CD4-positive, alpha-beta T cell treated with Interleukin-6 for 4 hours (primary cell): ENCODE data around the gene PLEKHA5.
"Not testable (repeated sequence)": the region's sequence is repeated elsewhere in the genome, so short reads cannot be mapped to it uniquely, and the experiment has no call there.

ENCODE experiments used
- DNase-seq: peaks from one replicate; pipeline ENCODE4 v3.0.0-alpha.2; 2020; ENCODE audit warnings: mixed read lengths

PLEKHA5 gene

GRCh38 chr12:19201661-19202060 lies 72.1 kb downstream of the PLEKHA5 start:
- DNase-seq: no peak

- DNase-seq: no peak
Observed at GRCh38 chr12:19203013-19203412, 73.5 kb downstream of the PLEKHA5 start.

- DNase-seq: no peak
Observed at GRCh38 chr12:19203539-19204506, 74.3 kb downstream of the PLEKHA5 start.

GRCh38 chr12:19205120-19205519 lies 75.6 kb downstream of the PLEKHA5 start:
- no peak for DNase-seq

- no peak for DNase-seq
Observed at GRCh38 chr12:19206493-19207077, 77.1 kb downstream of the PLEKHA5 start.

- no peak for DNase-seq
Observed at GRCh38 chr12:19208456-19208855, 78.9 kb downstream of the PLEKHA5 start.

- no peak for DNase-seq
Observed at GRCh38 chr12:19209661-19210060, 80.1 kb downstream of the PLEKHA5 start.

GRCh38 chr12:19211802-19212201 lies 82.3 kb downstream of the PLEKHA5 start:
- no peak for DNase-seq

GRCh38 chr12:19212245-19212644 lies 82.7 kb downstream of the PLEKHA5 start:
- DNase-seq: no peak

- no peak for DNase-seq
Observed at GRCh38 chr12:19214020-19214419, 84.5 kb downstream of the PLEKHA5 start.

GRCh38 chr12:19215115-19215514 lies 85.6 kb downstream of the PLEKHA5 start:
- no peak for DNase-seq

GRCh38 chr12:19217446-19217845 lies 87.9 kb downstream of the PLEKHA5 start:
- DNase-seq: no peak

- DNase-seq: no peak
Observed at GRCh38 chr12:19220205-19220604, 90.7 kb downstream of the PLEKHA5 start.

- DNase-seq: no peak
Observed at GRCh38 chr12:19220852-19221466, 91.4 kb downstream of the PLEKHA5 start.

- DNase-seq: no peak
Observed at GRCh38 chr12:19222558-19222957, 93.0 kb downstream of the PLEKHA5 start.

GRCh38 chr12:19223018-19223417 lies 93.5 kb downstream of the PLEKHA5 start:
- no peak for DNase-seq

GRCh38 chr12:19223695-19224094 lies 94.2 kb downstream of the PLEKHA5 start:
- no peak for DNase-seq

- no peak for DNase-seq
Observed at GRCh38 chr12:19224746-19225145, 95.2 kb downstream of the PLEKHA5 start.

- DNase-seq: no peak
Observed at GRCh38 chr12:19227190-19227879, 97.8 kb downstream of the PLEKHA5 start.

- no peak for DNase-seq
Observed at GRCh38 chr12:19227880-19228210, 98.3 kb downstream of the PLEKHA5 start.

- not testable (repeated sequence) for DNase-seq
Observed at GRCh38 chr12:19229021-19229420, 99.5 kb downstream of the PLEKHA5 start.

- no peak for DNase-seq
Observed at GRCh38 chr12:19230299-19230866, 100.8 kb downstream of the PLEKHA5 start.

GRCh38 chr12:19230896-19231295 lies 101.4 kb downstream of the PLEKHA5 start:
- DNase-seq: no peak
